Activated CD8-positive, alpha-beta T cell treated with anti-CD3 and anti-CD28 coated beads for 36 hours (primary cell): ENCODE measurements around the gene HBA1. TPM values are rescaled to one million over a fixed set of nuclear protein-coding genes. Genes with fewer than 3 reads are reported as not detected.

ENCODE experiments used
- ATAC-seq: fragments of 200-7000 bp; cut with Tn5 transposase; one replicate; pipeline ENCODE4 v1.10.0; 2021; ENCODE audit warnings: mild to moderate bottlenecking, moderate library complexity
- CTCF ChIA-PET: fragments of 350-600 bp; sonication (Branson Sonifier 250); formaldehyde crosslinking; loops from one replicate; lab custom pipeline; 2021; ENCODE audit warnings: antibody characterized with exemption; lab: Charles Lee
- POLR2A ChIA-PET: fragments of 350-600 bp; sonication (Branson Sonifier 250); formaldehyde crosslinking; loops from one replicate; lab custom pipeline; 2021; ENCODE audit warnings: antibody characterized with exemption; lab: Charles Lee
- DNase-seq: peaks from one replicate; pipeline ENCODE4 v3.0.0-alpha.2; 2020
- H3K27ac Mint-ChIP-seq: one replicate; pipeline ENCODE4 v1.8.0; 2021; ENCODE audit warnings: mild to moderate bottlenecking, mixed read lengths
- H3K27me3 Mint-ChIP-seq: one replicate; pipeline ENCODE4 v1.8.0; 2021; ENCODE audit warnings: mixed read lengths
- H3K36me3 Mint-ChIP-seq: one replicate; pipeline ENCODE4 v1.8.0; 2021; ENCODE audit warnings: low read depth, mixed read lengths
- H3K4me1 Mint-ChIP-seq: one replicate; pipeline ENCODE4 v1.8.0; 2021; ENCODE audit warnings: low read depth, mixed read lengths
- H3K4me3 Mint-ChIP-seq: one replicate; pipeline ENCODE4 v1.8.0; 2021; ENCODE audit warnings: mild to moderate bottlenecking, moderate library complexity, mixed read lengths
- H3K9me3 Mint-ChIP-seq: one replicate; pipeline ENCODE4 v1.8.0; 2021; ENCODE audit warnings: mixed read lengths
- intact Hi-C: fragments of 100-400 bp; cut with micrococcal nuclease; formaldehyde crosslinking; loops from one replicate; pipeline ENCODE4 v1.10.0; 2022
- total RNA-seq, 2 experiments: library from RNA; stranded (reverse); gene quantifications; one replicate each; pipeline ENCODE4 v1.2.3, GENCODE V29; 2021
- TF ChIP-seq, protein P1 (sequence below): fragments of 200-600 bp; IDR thresholded peaks from one replicate; pipeline ENCODE4 v1.8.0; 2022; ENCODE audit warnings: antibody characterized with exemption, mild to moderate bottlenecking

Gene HBA1
- total RNA-seq, 2 experiments from 2014 or later = not detected

DNA sequence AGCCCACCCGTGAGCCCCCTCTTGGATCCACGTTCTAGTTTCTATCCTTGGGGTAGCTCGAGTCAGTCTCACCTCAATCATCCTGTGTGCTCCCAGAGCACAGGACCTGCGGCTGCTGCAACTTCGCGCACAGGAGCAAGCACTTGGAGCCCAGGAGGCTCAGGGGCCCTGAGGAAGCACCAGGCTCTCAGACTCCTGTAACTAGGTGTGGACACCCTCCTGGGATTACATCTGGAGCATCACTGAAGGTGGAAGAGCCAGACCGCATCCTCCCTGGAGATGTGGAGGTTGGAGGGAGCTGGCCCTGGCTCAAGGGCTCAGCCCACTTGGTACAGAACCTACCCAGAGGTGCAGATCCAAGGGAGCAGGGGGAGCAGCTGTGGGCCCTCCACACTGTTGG, 6.5 kb downstream of the HBA1 start:
- intact Hi-C loops = loop anchor here (5.0 kb wide), 1 partner anchor 76 kb away; no protein-coding TSS in a partner anchor
- H3K9me3 Mint-ChIP-seq = no peaks in the 10 kb centered on the region
- DNase-seq = no peak
- H3K27me3 Mint-ChIP-seq = peaks cover 14% of the 10 kb centered on the region
- ChIA-PET CTCF (interaction anchor here (1.0 to 4.1 kb wide), 6 partner anchors 45 to 179 kb away, joined by 3 to 33 read pairs (median 6); no protein-coding TSS in a partner anchor), POLR2A (no interaction called here)
- H3K4me1 Mint-ChIP-seq = no peaks in the 10 kb centered on the region
- H3K4me3 Mint-ChIP-seq = no peak overlapping the region
- ATAC-seq = no peak
- peaks cover 14% of the 10 kb centered on the region for H3K36me3 Mint-ChIP-seq
- no peak overlapping the region for H3K27ac Mint-ChIP-seq
- TF ChIP-seq, protein P1, sequence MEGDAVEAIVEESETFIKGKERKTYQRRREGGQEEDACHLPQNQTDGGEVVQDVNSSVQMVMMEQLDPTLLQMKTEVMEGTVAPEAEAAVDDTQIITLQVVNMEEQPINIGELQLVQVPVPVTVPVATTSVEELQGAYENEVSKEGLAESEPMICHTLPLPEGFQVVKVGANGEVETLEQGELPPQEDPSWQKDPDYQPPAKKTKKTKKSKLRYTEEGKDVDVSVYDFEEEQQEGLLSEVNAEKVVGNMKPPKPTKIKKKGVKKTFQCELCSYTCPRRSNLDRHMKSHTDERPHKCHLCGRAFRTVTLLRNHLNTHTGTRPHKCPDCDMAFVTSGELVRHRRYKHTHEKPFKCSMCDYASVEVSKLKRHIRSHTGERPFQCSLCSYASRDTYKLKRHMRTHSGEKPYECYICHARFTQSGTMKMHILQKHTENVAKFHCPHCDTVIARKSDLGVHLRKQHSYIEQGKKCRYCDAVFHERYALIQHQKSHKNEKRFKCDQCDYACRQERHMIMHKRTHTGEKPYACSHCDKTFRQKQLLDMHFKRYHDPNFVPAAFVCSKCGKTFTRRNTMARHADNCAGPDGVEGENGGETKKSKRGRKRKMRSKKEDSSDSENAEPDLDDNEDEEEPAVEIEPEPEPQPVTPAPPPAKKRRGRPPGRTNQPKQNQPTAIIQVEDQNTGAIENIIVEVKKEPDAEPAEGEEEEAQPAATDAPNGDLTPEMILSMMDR = no peak

DNA sequence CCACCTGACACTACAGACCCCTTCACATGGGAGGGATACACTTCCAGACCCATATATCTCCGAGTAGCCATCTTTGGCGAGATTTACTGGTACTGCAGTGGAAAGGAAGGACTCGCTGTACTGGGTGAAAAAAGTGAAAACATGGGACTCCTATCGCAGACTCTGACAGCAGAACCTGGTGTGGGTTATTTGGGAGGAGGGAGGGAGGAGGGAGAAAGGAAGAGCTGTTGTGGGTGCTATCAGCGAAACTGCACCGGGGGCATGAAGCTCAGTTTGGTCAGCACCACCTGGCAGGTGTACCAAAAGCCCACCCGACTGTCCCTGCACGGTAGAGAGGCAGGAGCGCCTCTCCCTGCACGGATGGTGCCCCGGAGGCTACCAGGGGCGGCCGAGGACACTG, 8.7 kb downstream of the HBA1 start:
- Mint-ChIP-seq H3K4me3 (no peak overlapping the region), H3K27me3 (no peaks in the 10 kb centered on the region), H3K27ac (no peak overlapping the region), H3K36me3 (peaks cover 32% of the 10 kb centered on the region), H3K4me1 (peaks cover 3% of the 10 kb centered on the region), H3K9me3 (no peaks in the 10 kb centered on the region)
- CTCF ChIA-PET = interaction anchor here (1.1 to 1.3 kb wide), 2 partner anchors 88 to 120 kb away, joined by 3 read pairs; no protein-coding TSS in a partner anchor
- no peak for ATAC-seq
- POLR2A ChIA-PET = no interaction called here
- intact Hi-C loops = no loop called here
- DNase-seq = no peak
- TF ChIP-seq, protein P1 = no peak

DNA sequence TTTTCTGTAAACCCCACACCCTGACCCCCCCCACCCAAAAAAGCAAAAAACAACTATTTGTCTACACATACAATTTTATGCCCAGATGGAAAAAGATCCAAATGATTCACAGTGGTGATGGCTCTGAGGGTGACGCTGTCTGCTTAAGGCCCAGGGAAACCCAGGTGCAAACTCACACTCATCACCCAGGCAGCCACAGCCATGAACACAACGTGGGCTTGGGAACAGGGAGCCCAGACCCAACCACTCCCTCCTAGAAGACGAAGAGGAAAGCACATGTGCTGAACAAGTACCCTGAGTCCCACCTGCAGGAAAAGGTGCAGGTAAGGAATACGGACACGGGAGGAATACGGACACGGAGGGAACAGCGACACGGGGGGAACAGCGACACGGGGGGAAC, 9.2 kb downstream of the HBA1 start:
- Mint-ChIP-seq H3K36me3 (peaks cover 34% of the 10 kb centered on the region), H3K27me3 (no peaks in the 10 kb centered on the region), H3K9me3 (no peaks in the 10 kb centered on the region), H3K27ac (no peak overlapping the region), H3K4me3 (no peak overlapping the region), H3K4me1 (peaks cover 3% of the 10 kb centered on the region)
- intact Hi-C loops = no loop called here
- DNase-seq (no peak), ATAC-seq (no peak)
- ChIA-PET CTCF (no interaction called here), POLR2A (no interaction called here)
- TF ChIP-seq, protein P1 = no peak

DNA sequence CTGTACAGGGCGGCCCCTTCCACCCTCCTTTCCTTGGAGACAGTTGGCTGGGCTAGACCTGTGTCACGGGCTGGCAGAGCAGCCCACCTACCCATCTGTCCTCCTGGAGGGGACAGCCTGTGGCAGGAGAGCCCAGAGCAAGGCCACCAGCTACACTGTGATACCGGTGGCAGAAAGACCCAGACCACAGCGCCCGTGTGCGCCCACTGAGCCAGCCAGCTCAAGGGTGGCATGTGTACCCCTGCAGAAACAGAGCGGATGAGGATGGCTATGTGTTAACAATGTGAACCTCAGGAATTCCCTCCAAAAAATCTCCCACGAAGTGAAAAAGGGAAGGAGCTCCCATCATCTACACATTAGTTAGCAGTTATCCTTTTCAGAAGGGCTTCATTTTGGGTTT, 10.8 kb downstream of the HBA1 start:
- Mint-ChIP-seq H3K4me1 (peaks cover 3% of the 10 kb centered on the region), H3K36me3 (peaks cover 44% of the 10 kb centered on the region), H3K27ac (no peak overlapping the region), H3K4me3 (no peak overlapping the region), H3K9me3 (no peaks in the 10 kb centered on the region), H3K27me3 (no peaks in the 10 kb centered on the region)
- intact Hi-C loops = no loop called here
- TF ChIP-seq, protein P1 = no peak
- CTCF ChIA-PET = interaction anchor here (0.5 to 2.5 kb wide), 4 partner anchors 41 to 175 kb away, joined by 3 to 6 read pairs (median 3); no protein-coding TSS in a partner anchor
- DNase-seq (no peak), ATAC-seq (no peak)
- POLR2A ChIA-PET = interaction anchor here (2.1 kb wide), 1 partner anchor 31 kb away, joined by 6 read pairs; no protein-coding TSS in a partner anchor

DNA sequence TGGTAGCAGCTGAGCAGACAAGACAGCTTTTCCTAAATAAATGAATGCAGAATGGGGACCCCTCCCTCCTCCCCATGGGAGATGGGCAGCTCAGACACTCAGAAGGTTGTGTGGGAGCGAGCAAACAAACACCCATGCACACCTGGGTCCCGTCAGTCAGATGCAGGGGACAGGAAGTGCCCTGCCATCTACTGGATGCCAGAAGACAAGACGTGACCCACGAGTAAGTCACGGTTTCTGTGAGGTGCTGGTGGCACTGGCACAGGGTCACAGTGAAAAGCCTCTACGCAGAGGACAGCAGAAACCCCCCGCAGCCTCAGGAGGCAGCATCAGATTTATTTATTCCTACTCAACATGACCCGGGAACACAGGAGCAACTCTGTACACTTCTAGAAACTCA, 12.2 kb downstream of the HBA1 start:
- Mint-ChIP-seq H3K4me1 (peaks cover 3% of the 10 kb centered on the region), H3K36me3 (peaks cover 50% of the 10 kb centered on the region), H3K27me3 (no peaks in the 10 kb centered on the region), H3K4me3 (no peak overlapping the region), H3K9me3 (no peaks in the 10 kb centered on the region), H3K27ac (peak overlapping the region; percentile 52)
- POLR2A ChIA-PET = interaction anchor here (1.4 to 2.1 kb wide), 2 partner anchors 10 to 30 kb away, joined by 3 to 6 read pairs; no protein-coding TSS in a partner anchor
- DNase-seq (peak; percentile 47), ATAC-seq (peak; percentile 84)
- intact Hi-C loops = no loop called here
- TF ChIP-seq, protein P1 = peak; percentile 45
- CTCF ChIA-PET = interaction anchor here (1.6 to 2.5 kb wide), 2 partner anchors 39 to 174 kb away, joined by 3 to 6 read pairs; no protein-coding TSS in a partner anchor
